B cell (primary cell): ENCODE results near the gene HMG20A.

Experiments
- CTCF ChIP-seq: fragments of 200-600 bp; IDR thresholded peaks from one replicate; pipeline ENCODE4 v1.8.0; 2022; ENCODE audit warnings: antibody characterized with exemption, mild to moderate bottlenecking
- EZH2 ChIP-seq: IDR thresholded peaks from 2 replicates; pipeline ENCODE4 v1.6.1; 2012; ENCODE audit warnings: borderline replicate concordance, low read depth, mild to moderate bottlenecking, moderate library complexity, low read length; ENCODE audit not compliant: insufficient read depth, poor library complexity, severe bottlenecking

GRCh38 chr15:77528968-77529319, 108.3 kb downstream of the HMG20A start:
- TF ChIP-seq CTCF (no peak), EZH2 (no peak)
